NCI-H1930 (cell line): ENCODE data around the gene QDPR.

Source experiments
- DNase-seq, 2 experiments: peaks; one replicate each; lab custom pipeline; 2025; lab: John Stamatoyannopoulos, UW

The QDPR gene

DNA sequence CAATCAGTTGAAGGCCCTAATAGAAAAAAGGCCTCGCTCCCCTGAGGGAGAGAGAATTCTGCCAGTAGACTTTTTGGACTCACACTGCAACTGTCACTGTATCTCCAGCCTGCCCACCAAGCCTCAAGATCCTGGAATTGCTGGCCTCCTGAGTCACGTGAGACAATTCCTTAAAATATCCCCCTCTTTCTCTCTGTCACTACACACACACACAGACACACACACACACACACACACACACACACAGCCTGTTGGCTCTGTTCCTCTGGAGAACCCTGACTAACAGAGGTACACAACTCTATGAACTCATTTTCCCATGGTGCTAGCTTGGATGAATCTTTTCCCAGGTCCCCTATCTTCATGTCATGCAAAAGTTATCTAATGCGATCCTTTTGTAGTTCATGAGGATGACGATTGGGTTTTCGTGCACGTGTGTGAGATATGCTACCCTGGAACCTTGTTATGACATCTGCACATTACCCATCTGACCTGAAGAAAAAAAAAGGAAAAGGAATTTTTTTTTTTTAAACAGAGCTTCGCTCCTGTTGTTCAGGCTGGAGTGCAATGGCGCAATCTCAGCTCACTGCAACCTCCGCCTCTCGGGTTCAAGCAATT lies 16.8 kb upstream of the QDPR start:
- DNase-seq, result no peak

DNA sequence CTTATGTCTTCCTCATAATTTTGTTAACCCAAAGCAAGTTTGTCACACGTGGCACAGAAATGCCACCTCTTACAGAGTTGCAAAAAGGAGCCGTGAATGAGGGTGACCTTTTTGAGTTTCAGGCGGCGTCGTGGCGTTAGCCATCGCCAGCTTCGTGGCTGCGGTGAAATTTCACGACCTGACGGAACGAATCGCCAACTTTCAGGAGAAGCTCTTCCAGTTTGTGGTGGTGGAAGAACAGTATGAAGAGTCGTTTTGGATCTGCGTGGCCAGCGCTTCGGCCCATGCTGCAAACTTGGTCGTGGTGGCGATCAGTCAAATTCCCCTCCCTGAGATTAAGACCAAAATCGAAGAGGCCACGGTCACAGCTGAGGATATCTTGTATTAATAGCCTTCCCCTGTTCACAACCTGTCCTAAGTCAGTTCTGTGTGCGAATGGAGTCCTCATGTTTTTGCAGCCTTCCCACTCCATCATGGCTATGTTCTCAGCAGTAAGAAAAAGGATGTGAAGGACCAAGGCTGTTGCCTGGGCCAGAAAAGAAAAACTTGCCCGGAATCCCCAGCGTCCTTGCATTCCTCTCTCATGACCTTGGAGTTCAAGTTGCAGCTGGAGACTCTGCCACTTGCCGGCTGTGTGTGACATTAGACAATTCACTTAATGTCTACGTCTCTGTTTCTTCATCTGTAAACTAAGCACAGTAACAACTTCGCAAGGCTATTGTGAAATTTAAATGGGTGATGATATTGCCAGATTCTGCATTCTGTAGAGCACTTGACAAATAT lies 15.0 kb upstream of the QDPR start:
- no peak for DNase-seq

DNA sequence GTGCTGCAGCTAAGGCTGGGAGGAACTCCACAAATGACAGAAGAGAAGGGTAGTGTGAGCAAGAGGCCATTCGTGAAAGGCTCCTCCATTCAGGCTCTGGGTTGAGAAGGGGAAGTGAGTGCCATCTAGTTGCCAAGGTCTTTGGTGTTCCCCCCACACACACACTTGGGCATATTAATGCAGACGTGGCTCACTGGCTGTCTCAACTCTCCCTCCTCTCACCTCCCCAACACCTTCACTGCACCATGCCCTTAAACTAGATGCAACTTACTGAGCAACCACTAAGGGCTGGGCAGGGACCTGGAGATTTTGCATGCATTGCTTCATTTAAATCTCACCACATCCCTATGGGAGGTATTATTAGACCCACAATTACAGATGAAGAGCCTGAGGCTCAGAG lies 11.8 kb upstream of the QDPR start:
- DNase-seq, result no peak

DNA sequence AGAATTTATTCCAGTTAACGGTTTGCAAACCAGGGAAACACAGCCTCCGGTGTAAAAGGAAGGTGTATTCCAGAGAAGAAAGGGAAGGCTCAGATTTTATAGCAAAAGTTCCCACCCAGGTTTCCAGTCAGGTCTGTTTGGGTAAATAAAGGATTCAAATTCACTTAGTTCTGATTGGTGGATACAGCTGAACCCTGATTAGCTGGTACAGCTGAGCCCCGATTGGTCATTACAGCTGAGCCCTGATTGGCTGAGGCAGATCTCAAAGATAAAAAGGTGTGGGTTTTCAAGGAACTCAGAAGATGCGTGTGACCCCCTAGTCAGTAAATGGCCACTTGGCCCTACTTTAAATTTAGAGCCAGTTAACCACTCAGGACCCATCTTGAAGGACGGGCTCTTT lies 9.7 kb upstream of the QDPR start:
- DNase-seq, result no peak

DNA sequence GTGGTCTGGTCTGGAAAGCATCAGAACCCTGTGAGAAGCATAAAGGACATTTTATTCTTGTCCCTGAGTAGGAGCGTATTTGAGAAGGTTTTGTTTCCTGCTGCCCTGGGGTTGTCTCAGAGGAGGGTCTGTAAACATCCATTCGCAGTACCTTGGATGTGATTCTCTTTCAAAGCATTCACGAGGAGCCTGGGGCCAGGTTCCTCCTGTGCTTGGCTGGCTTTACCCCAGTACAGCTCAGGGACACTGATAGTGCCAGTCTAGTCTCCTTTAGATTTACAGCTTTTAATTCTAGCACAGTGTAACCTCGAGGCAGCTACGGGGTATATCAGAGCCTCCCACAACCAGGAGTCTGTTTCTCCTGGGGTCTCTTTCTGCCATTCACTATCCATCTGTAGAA lies 5.8 kb upstream of the QDPR start:
- DNase-seq, result no peak

DNA sequence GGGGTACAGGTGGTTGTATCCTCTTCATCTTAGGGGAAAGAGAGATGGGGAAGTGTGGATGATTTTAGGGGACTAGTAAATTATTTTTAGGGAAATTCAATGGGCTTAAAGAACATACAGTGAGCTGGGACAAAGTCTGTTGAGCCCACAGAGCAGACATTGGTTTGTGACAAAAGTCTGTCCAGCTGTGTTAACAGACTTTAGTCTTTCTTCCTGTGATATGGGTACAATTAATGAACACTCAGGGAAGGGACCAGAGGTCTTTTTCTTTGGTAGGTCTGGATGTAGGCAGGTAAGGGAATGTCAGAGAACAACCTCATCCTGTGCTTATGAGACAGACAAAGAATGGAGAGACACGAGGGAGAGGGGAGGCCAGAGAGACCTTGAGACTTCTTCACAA lies 5.1 kb upstream of the QDPR start:
- DNase-seq, result no peak

DNA sequence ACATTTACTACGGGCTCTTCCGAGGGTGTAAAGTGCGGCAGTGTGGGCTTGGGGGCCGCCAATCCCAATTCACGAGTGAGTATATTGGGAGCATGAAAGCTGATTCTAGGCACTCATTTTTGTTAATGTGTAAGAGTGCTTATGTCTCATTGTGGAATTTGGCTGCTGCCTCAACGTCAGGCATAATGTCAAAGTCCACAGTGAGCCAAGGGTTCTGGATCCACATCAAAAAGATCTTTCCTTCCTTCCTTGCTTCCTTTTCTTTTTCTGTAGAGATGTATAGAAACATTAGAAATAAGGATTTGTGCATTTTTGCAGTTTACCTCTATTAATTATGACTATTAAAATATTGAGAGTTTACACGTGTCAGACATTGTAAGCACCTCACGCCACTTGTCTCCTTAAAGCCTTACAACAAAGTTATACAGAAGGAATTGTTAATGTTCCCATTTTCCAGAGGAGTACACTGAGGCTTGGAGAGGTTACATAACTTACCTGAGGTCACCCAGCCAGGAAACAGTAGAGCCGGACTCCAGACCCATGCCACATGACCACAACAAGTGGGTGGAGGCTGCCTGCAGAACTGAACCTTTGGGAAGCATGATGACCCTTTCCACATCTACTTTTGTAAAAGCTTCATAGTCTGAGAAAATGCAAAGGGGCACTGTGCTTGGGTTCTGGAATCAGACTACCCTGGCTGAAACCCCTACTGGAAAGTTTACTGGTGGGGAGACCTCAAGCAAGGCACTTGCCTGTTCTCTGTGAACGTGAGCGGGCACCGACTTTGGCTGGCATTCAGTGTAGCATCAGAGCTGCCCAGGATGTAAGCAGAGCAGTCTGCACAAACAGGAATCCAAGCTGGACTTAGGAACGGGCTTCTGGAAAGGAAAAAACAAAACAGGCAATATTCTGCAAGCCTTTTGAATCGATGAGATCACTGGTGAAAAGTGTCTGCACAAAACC lies 3.8 kb upstream of the QDPR start:
- DNase-seq, result no peak

DNA sequence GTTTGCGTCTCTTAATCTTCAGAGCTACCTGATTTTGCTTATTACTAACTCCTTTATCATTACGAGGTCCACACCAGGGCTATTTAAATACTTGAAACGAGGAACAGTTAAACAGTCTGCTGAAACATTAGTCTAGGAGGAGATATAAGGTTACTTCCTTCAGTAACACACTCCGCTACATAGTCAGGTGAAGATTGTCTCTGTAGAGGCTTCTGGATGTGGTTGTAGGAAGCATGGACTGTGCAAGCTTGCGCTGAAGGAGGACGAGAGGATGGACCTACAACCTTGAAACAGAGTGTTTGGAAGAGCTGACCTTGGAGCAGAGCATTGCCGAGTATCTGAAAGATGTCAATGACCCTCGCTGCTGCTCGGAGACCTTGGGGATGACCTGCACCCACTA lies 3.0 kb upstream of the QDPR start, which contains the start of gene CLRN2:
Gene CLRN2 (plus strand): TSS at position 301 of the 400 bp plus-strand sequence. CDS start 102 bp downstream, outside the sequence.
- DNase-seq, result no peak

DNA sequence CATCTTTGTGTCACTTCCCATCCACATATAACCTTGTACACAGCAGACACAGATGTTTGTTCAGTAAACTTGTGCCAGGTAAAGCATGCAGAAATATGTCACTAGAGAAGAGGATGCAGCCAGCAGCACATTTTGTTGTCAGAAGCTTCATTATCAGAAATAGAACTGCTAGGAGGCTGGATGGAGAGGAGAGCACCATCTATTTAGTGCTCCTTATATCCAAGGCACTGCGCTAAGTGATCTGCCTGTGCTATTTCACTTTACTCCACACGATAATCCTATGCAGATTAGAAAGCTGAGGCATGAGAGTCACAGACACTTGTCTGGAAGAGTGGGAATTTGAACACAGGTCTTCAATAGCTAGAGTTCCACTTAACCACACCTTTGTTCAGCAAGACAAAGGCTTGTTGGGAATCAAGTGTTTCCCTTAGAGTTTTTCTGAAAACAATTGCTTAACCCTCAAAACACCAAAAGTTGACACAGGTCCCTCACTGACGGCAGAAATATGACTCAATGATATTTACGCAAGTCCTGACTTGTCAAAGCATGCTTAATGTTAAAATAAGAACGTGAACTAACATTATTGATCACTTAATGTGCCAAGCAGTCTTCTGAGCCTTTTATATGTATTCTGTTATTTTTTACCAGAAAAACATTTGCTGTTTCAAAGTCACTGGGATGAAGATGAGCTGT lies 1.2 kb upstream of the QDPR start:
- no peak for DNase-seq

DNA sequence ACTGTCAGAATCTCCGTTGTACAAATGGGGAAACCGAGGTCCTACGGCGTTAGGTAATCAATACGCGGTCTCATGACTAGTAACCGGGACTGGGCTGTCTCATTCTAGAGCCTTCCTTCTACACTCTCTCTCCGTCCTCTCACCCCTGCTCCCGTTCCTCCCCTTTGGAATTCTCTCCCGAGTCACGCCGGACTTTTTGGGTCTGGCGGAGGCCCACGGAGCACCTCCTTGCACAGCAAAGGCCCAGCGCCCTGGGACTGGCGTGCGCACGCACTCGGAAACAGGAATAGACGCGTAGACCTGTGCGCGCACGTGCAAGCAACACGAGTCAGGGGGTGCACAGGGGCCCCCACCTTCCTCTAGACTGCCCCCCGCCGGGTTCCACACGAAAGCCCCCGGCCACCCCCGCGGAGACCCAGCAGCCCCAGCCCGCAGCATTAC lies 361 bp downstream of the QDPR start:
- no peak for DNase-seq

DNA sequence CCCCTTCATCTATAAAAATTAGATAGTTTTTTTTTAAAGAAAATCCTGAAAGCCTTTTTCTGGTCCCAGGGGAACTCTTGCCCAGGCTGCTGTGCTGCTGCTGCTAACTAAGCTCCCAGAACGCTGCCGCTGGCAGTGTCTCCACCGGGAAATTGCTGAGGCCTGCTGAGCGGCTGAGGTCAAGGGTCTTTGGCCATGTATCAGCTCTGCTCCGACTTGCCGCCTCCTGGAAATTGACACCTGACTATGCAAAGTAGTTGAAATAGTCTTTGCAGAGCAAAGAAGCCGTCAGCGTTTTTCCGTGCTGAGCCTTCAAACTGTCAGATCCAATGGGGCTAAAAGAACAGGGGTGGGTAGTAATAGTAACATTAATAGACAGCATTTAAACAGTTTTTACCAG lies 839 bp downstream of the QDPR start:
- DNase-seq, result no peak

DNA sequence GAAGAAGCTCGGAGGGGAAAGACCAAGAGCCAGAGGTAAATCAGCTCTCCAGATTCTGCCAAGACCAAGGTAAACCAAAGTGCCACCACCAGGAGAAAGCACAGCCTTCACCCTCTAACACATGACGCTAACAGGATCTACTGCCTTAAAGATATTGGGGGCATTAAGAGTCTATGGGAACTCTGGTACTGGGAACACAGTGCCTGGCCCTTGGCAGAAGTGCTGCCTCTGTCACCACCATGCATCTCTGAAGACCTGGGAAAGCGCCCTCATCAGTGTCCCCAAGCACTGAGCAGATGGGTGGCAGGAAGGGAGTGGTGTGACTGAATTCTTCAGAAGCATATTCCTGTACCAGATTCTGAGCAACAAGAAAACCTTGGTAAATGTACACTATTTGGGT lies 1.3 kb downstream of the QDPR start:
- DNase-seq, result no peak

DNA sequence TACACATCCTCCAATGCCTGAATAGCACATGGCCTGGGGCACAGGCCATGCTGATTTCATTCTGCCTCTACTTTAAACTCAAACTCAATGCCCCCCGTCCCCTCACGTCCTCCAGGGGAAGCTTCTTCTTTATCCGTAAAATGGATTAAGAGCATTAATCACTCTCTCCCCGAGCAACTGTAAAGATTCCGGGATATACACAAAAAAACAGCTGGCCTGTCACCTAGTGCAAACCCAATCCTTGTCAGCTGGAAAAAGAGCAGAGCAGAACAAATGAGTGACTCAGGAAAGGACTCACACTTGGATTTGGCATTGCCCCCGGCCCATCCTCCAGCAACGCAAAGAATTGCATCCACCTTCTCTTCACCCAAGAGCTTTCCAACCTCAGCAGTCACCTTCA lies 7.8 kb downstream of the QDPR start:
- no peak for DNase-seq

DNA sequence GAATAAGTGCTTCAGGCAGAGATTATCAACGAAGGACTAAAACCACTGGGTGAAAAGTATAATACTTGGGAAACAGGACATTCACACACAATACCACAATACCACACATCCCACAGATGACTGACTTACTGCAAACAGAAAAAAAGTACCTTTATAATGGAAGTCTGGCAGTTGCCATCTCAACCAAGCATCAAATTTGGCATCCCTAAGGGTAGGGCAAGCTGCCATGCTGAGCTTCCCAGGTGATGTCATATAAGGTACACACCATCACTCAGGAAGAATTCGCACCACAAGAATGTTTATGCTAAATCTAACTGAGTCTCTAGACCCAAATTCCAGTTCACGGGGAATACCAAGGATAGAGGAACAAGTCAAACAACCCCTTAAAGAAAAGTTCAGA lies 9.1 kb downstream of the QDPR start:
- DNase-seq, result no peak

DNA sequence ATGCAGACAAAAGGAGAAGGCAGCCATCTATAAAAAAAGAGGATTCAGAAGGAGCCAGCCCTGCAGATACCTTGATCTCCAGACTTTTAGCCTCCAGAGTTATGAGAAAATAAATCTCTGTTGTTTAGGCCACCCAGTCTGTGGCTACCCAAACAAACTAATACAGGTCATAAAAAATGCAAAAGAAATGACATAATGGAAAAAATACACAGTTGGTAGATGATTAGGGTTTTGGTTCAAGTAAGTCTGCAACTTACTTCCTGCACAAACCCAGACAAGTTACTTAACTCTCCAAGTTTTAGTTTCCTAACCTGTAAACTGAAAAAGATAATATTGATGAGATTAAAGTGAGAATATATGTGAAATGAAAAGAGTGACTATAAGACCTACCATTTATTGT lies 11.3 kb downstream of the QDPR start:
- DNase-seq, result no peak

DNA sequence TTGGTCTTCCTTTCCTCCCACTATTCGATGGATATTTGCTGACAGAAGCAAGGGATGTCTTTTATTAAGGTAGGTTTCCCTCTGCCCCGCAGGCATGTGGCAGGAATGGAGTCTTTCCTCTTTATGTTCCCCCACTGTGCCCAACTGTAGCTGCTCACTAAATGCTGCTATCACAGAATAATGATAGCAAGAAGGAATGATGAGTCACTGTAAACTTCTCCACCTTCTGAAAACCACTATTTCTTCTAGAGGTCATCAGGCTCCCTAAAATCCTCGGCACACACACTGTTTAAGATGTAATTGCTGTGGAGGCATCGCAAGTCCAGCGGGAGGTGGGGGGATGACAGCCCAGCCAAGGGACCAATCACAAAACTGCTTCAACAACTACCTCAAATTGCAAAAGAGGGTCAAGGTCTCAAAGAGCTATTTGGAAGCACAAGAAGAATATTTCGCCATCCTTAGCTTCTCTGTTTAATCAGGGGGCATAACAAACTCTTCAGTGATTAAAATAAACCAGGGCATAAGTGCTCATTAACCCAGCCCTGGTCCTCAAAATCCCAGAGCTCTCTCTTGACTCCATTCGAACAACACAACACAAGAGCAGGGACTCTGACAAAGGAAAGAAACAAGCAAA lies 13.9 kb downstream of the QDPR start:
- no peak for DNase-seq

DNA sequence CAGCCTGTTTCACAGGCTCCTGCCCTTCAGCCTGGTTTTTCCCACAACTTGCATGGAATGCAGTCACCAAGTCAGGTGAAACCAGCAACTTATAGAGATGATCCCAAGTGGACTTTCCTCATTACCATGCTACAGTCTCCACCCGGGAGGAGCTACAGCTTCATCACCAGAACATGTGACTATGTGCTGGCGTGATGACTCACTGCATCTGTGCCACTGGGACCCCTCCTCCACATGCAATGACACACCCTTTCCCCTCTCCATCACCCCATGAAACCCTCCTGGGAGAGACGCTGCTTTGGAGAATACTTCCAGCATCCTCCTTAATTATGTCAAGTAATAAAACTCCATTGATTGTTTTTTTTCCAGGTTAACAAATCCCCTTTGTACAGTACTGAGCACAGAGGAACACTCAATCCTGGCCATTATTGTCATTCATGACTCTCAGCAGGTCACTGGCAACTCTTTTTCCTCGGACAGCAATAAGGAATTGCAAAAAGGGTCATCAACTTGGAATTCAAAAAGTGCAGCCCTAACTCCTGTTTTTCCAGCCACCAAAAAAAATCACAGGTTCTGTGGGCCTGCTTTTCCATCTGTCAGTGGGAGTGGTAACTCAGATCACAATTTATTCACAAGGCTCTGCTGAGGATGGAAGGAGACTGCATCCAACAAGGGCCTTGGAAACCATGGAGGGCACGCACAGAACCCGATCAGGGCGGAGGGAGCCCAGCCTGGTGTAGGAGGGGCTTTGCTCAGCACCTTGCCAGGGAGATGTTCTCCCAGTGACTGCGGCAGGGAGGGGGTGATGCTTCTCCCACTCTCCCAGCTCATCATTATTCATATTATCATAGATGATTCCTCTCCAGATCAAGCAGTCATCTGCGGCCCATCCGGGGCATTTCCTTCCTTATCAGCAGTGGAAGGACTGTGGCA lies 17.4 kb downstream of the QDPR start:
- DNase-seq, result no peak

DNA sequence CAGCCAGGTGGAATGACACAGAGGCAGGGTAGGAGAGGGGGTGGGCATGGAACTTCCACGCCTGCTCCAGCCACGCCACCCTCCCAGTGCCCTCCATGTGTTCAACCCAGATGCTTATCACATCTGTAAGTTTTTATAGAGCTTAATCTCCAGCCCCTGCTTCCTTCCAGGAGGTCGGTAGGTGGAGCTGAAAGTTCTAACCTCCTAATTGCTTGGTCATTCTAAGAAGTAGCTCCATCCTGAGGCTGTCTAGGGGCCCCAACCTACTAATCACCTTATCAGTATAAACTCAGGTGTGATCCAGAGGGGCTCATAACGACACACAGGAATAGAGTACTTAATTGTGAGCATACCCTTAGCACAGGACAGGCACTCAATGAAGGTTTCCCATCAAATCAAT lies 18.3 kb downstream of the QDPR start:
- no peak for DNase-seq

DNA sequence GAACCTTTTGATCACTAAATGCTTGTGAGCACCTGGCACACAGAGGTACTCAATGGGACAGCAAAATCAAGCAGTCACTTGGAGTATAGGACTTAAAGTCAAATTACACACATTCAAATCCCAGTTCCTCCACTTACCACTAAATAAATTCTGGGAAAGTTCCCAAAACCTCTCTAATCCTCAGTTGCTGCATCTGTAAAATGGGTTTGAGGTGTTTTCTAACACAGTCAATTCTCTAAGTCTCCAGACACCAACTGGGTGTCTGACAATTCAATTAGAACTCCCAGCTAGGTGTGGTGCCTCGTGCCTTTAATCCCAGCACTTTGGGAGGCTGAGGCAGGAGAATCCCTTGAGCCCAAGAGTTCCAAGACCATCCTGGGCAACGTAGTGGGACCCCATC lies 19.0 kb downstream of the QDPR start:
- DNase-seq, result no peak

DNA sequence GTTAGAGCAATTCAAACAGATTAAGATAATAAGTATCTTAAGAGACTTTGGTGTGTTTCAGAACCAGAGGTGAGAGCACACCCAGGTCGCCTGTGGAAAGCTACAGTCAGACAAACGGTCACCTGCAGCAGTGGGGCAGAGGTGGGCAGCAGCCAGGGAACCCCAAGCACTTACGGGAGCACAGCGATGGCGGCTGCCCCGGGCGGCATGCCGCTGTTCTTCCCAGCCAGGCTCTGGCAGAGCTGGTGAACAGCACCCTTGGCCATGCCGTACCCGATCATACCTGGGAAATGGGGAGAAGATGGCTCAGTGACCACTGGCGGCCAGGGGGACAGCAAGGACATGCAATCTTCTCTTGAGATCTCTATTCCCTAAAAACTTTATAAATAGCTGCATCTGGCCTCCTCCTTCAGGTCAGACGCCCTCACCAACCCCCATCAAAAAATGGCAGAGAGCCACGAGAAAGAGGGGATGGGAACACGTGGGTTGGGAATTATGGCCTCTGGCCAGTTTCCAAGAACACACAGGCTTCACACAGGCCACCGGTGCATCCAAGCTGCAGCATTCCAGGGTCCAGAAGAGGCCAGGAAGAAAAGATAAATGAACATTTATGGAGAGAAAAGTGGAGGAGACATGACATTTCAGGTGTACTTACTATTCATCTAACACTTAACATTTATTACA lies 19.7 kb downstream of the QDPR start:
- no peak for DNase-seq
